Femur (tissue), 1 donor: Measurements from ENCODE around the gene WDR36.

ENCODE experiments used
- DNase-seq: peaks from one replicate; pipeline ENCODE4 v3.0.0-alpha.2; 2017

Gene WDR36

DNA sequence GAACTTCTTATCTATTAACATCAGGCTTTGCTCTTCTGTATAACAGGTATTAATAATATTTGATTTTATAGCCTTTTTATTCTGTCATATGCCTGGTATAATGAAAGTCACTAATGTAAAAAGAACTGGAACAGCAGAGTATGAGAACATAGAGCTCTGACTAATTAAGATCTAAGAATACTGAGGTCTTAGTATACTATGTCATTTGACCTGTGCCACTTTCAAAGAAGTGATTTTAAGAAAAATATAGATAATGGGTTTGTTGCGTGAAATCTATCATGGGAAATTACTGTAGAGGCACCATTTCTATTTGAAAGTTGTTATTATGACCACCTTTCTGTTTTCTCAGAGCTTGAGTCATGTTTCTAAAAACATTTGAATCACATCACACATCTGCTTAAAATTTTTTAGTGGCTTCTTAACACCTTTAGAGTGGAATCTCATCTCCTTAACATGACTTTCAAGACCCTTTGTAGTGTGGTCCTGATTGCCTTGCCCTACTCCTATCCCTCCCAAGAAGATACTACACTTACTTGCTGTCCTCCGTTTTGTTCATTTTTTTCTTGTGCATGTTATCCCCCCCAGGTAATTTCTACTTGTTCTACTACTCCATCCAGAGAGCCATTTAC, 14.3 kb downstream of the WDR36 start:
- DNase-seq: no peak

DNA sequence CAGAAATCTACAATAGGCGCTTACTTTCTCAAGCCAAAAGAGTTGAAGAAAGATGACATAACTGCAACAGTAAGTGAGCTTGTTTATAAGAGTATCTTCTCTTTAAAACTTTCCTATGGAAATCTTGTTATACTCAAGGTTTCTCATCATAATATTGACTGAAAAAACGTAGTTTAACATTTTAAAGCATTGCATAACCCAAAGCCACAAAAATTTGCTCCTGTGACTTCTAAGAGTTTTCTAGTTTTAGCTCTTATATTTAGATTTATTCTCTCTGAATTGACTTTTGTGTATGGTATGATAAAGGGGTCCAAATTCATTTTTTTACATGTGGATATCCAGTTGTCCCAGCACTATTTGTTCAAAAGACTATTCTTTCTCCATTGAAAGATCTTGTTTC, 15.2 kb downstream of the WDR36 start:
- no peak for DNase-seq

DNA sequence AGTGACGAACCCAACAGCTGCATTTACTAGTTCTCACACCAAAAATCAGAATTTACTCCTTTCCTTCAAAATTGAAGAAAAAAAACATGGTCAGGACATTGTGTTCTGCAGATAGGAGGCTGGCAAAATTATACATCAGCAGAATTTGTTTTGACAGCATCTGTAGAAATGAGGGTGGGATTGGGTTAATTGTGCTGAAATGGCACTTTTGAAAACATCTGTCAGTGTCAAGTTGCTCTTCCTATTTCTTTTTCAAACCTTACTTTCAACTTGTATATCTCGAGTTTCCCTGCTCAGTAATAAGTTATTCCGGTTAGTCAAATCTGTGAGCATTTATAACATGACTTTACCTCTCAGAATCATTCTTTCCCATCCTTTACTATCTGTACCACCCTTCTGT, 19.8 kb downstream of the WDR36 start:
- no peak for DNase-seq

DNA sequence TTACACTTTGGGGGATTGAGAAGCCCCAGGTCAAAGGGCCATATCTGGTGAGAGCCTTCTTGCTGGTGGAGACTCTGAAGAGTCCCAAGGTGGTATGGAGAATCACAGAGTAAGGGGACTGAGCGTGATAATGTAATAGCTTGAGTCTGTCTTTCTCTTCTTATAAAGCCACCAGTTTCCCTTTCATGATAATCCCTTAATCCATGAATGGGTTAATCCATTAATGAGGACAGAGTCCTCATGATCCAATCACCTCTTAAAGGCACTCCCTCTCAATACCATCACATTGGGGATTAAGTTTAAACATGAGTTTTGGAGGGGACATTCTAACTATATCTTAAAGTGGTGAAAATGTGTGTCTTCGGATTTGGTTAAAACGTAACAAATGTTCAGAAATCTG, 21.5 kb downstream of the WDR36 start:
- no peak for DNase-seq

DNA sequence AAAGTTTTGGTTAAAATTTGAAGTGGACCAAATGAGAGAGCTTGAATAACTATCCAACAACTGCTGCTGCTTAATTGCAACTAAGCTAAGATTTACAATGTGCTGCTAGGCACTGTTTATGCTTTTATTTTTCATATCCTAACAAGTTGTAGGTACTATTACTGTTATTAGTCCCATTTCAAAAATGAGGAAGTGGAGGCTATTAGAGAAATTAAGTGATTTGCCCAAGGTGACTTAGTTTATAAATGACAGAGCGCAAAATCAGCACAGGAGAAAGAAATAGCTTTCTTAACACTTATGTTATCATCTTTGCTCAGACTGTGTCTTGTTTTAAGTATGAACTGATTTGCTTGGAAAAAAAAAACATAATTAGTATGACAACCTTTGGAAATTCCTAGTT, 23.1 kb downstream of the WDR36 start:
- no peak for DNase-seq

DNA sequence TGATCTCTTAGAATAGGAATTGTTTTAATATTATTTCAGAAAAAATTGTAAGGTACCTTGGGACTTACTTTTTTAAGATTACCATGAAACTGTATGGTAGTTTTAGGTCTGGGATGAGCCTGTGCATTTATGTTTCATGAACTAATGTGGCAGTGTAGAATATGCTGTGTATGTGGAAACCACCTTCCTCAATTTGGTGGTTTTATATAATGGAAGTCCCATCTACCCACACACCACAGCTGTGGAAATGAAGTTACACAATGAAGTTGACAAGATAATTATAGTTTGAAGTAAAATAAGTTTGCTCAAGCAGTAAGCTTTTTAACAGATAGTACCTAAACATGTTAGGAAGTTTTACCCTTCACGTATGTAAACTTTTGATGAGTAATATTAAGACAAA, 24.4 kb downstream of the WDR36 start:
- DNase-seq: no peak

DNA sequence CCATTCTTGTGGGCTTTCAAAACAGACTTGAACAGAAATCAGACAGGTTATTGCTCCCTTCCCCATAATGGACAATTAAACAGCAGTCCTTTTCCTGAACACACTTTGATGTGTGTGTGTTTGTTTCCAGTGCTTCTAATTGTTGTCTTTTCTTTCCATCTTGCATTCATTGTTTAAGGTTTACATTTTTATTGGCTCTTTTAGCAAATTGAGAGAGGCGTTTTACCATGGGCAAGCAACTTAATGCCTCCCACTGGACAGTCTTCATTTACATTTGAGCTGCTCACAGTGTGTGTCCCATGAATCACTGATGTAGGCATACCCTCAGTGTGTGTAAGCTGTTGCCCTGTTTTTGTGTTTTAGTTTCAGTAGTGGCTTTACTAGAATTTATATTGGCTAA, 25.0 kb downstream of the WDR36 start:
- no peak for DNase-seq

DNA sequence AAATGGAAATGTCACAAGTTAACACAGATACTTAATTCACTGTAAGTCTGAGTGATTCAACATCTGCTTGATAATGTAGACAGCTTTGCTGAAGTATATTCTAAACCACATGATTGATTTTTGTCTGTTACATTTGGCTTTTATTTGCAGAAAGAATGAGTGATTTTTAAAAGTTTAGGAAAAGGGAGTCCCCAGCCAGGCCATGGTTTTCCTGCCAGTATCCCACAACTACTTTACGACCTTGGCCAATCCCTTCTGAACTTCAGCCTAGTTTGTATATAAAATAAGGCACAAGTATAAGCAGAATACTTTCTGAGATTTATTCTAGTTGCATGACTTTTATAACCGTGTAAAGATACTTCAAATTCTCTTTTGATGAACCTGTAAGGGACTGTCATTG, 27.1 kb downstream of the WDR36 start:
- peak; percentile 36 for DNase-seq

DNA sequence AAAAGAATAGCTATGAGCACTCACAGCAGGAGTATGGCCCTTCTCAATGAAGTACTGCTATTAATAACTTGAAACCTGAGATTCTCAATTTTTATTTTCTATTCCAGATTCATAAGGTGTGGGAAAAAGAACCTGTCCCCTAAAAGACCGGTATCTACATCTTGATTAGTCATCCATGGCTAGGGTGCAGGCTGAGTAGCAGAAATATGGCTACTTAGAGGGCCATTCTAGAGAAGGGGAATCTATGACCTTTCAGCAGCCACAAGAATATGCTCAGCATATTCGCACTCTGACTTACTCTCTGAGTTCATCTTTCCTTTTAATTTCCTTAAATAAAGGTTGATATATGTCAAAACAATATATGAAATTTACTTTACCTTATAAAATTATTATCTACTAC, 27.7 kb downstream of the WDR36 start:
- no peak for DNase-seq

DNA sequence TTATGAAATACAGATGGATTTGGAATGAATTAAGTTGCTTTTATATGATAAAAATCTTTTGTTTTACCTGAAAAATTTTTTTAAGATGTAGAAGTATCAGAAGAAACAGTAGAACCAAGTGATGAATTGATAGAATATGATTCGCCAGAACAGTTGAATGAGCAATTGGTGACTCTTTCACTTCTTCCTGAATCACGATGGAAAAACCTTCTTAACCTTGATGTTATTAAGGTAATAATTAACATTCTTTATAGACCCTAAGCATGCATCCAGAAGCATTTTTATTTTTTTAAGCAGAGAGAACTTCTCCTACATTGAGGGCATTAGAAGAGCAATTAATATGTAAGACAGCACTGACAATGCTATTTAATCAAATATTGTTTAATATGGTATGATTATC, 28.8 kb downstream of the WDR36 start:
- no peak for DNase-seq

DNA sequence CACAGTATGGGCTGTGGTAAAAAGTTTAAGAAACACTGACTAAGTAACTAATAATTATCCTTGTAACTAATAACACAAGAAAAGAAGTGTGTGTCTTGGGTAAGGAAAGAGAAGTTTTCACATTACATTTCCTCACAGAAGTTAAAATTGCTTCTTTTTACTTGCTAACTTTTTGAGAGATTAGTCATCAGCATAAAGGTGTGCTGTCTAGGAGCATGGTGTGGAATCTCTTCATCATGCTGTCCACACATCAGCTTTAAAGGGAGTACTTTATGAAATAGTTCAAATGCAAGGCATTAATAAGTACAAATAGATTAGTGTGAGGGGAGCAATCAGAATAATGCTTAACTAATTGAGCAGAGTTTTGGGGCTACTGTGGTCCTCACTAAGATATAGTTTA, 29.8 kb downstream of the WDR36 start:
- no peak for DNase-seq

DNA sequence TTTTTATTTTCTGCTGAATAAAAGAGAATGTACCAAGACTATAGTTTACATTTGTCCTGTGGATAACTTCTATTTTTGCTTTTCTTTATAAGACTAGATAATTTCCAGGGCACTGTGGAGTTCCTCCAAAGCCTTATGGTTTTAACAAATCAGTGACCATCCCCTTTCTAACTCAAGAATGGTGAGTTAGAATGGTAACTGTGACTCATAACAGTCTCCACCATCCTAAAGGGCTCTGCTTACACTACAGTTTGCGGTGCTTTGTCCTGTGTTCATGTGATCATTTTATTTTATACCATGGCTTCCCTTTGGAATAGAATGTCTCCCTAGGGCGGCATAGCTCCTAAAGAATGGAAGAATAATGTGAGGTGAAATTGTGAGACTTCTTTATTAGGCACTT, 30.2 kb downstream of the WDR36 start:
- DNase-seq: no peak

DNA sequence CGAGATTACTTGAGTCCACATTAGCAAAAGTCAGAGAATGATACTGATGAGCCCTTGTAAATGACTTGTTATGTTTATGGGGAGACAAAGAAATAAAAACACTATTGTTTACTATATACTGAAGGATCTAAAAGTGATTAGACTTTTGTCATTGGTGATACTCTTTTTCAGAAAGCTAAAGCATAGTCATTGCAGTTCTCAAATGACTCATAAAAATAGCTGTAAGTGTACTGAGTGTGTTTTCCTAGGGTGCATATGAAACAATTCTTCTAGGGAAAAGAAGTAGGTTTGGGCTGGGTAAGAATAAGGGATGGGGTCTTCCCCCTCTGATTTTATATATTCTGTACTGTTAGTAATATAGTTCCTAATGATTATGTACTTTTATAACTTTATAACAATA, 32.6 kb downstream of the WDR36 start:
- DNase-seq: no peak

DNA sequence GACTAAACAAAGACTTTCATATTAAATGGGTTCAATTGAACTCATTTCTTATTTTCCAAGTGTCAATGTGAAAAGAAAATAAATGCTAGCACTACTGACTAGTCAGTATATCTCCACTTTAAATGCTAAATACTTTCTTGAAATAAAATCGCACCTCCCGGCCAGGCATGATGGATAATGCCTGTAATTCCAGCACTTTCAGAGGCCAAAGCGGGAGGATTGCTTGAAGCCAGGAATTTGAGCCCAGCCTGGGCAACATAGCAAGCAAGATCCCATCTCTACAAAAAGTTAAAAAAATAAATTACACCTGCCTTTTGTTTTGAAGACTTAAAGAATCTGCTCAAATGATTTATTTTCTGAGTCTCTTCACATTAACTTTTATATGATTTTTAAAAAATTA, 34.7 kb downstream of the WDR36 start:
- DNase-seq: no peak

DNA sequence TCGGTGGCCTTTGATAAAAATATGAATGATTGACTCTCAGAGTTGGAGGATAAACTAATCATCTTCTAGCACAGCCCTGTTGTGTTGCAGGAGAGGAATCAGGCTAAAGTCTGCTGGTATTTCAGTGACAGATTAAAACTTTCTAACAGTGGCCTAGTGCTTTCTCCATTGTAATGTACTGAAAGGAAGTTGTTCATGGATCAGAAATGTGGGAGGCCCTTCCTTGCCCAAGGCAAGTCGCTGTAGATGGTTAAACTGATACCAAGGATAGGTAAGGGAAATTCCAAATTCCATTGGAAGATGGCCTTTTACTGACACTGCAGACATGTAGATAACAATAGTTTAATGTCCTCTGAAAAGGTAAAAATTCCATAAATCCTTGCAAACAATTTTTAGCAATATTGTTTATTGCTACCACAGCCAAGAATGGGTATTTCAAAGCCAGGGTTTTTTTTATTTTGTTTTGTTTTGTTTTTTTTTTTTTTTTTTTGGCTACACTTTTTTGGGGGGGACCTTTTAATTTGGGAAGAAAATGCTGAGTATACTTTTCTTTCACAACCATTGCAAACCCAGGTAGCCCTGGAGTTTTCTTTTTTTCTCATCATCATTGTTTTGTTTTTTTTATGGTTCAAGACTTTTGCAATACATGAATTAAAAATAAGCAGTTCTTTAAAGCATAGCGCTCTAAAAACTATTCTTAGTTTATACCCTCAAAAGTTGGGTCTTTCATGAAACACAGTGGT, 35.5 kb downstream of the WDR36 start:
- DNase-seq: no peak

DNA sequence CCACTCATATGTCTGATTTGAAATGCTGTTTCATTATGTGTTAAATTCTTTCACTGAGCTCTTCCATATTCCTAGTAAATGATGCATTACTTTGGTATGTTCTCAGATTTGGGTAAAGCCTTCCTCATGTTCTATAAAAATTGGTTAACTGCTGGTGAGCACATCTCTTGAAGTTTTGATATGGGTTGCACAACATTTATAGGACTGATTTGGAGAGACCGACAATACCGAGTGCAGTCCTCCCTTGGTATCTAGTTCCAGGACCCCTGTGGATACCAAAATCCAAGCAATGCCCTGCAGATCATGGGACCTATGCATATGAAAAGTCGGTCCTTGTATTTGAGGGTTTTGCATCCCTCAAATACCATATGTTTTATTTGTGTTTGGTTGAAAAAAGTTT, 37.8 kb downstream of the WDR36 start:
- DNase-seq: no peak

DNA sequence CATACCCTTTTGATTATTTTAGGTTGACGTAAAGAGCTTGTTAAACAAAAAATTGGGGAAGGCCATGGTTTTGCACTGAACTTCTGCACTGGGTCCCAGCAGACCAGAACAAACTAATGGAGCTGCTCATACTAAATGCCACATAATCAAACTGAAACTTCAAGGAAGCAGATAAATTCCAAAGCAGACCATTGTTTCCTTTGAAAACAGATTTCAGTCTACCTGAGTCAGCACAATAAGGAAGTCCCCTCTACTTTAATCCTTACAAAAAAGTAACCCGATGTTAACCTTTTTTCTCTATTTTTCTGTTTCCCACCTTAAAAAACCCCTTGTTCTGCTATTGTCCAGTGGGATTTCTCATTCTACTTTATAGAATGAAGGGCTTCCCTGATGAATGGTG, 39.2 kb downstream of the WDR36 start:
- DNase-seq: no peak

DNA sequence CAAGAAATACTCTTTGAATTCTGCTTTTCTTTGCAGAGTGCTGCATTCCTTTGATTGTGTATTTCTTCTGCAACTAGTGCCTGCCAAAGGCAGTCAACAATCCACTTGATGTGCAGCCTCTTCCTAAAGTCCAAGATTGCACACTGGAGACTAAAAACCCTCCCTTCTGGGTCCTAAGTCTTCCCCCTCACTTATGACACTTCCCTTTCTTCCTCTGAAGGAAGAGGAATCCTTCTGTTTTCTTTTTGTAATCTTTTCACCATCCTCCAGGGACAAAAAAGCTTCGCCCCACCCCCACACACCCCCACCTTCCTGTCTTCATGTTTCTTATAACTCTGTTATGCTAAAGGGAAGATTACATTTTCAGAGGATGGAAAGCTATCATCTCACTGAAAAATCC, 39.9 kb downstream of the WDR36 start:
- DNase-seq: no peak

DNA sequence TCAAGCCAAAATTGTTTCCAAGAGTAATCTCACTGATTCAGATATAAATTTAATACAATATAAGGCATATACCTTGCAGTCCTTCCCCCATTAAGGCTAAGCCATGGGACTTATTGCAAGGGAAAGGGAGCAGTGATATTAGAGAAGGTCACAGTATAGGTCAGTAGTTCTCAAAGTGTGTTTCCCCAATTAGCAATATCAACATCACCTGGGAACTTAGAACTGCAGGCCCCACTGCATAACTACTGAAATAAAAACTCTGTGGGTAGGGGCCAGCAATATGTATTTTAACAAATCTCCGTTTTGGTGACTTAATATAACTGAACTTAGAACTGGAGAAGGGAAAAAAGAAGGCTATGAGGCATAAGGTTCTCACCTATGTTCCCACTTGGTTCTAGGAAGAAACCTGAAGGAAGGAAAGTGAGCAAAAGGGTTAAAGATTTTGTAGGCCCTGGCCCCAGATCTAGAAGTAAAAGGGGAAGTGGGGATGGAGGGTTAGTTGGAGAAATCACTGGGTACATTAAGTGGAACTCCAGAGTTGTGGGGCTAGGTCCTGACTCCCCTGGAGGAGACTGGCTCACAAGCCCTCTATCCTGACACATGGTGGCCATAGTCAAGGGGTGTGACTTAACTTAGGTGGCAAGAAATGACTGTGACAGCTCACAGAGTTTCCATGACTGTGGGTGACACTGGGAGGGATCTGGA, 40.7 kb downstream of the WDR36 start:
- DNase-seq: no peak

DNA sequence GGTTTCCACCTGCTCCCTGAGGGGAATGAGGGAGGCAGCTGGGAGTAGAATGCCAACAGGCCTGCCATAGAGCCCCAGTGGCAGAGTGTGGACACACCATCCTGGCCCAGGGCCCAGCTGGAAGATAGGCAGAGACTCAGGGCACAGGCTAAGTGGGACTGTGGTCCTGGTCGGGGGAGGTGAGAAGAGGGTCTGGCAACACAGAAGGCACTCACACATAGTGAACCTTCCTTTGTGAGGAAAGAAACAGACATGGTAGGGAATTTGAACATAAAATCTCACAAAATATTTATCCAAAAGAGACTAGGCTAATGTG, 41.2 kb downstream of the WDR36 start:
- no peak for DNase-seq

DNA sequence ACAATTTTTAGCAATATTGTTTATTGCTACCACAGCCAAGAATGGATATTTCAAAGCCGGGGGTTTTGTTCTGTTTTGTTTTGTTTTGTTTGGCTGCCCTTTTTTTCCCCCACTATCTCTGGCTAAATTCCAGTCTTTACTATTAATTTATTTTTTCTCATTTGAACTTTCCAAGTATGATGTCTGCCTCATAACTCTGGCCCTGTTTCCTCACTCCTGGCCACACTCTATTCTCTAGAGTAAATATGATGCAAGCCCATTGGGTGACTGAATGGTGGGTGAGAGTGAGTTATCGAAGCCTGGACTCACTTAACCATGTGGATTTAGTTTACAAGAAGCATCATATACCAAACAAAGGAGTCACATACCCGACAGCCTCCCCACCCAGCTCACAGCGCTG, 41.9 kb downstream of the WDR36 start:
- peak; percentile 41 for DNase-seq

DNA sequence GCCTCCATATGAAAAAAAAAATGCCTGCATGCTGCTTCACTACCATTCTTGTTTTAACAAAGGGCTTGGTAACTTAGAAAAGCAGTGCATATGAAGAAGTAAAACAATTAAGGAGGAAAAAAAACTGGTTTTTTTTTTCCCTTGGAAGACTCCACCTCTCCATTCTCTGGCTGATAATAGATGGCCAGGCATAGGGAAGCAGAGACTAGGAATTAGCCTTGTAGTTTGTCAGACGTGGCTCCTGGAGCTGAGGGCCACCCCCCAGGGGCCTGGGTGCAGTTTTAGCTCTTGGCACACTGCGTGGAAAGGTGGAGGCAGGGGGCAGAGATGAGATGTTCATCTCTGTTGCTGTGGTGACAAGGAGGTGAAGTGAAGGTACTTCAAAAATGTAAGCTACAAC, 42.7 kb downstream of the WDR36 start:
- DNase-seq: no peak

DNA sequence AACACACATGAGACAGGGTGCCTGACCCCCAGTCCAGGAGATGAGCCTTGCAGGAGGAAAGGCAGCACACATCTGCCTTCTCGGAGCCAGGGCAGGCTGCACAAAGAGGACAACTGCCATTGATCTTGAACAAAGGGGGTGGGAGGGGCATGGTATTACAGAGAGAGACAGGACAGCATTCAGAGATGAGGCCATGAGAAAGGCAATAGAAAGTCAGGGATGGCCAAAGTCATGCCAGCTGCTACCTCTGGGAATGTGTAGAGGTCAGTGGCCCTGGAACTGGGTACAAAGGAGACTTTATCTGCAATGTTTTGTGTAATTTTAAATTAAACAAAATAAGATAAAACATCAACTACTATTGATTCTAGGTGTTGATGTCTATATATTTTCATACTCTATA, 43.2 kb downstream of the WDR36 start:
- DNase-seq: no peak

DNA sequence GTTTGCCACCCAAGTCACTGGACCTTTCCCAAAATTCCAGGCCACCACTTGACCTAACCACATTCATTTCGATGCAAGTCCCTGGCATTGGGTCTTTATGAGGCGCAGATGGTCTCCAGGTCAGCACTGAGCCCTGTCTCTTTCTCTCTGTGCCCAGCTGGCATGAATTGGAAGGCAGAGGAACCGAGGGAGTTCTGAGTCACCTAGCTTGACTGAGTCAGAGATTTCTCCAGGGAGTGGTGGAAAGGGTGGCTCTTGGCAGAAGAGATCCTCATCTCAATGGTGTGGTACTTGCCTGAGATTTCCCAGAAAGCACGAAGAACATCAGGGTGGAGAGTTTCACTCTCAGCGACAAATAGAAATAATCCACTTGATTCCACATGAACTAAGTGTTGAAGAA, 43.8 kb downstream of the WDR36 start:
- no peak for DNase-seq

DNA sequence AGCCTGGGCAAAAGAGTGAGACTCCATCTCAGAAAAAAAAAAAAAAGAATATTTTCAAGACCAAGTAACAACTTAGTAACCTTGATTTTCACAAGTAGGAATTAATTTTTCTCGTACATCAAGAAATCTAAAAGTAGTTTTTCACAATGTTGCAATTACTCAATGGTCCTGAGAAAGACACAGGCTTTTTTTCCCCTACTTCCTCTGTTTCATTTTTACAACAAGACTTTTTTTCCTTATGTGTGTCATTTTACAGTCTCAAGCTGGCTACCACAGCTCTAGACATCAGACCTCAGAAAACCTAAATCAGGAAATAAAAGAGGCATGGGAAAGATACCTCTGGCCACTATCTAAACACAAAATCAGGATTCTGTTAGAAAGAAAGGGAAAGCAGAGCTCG, 45.9 kb downstream of the WDR36 start:
- DNase-seq: no peak
